ENCODE data around the gene CRTC2.

Gene CRTC2

DNA sequence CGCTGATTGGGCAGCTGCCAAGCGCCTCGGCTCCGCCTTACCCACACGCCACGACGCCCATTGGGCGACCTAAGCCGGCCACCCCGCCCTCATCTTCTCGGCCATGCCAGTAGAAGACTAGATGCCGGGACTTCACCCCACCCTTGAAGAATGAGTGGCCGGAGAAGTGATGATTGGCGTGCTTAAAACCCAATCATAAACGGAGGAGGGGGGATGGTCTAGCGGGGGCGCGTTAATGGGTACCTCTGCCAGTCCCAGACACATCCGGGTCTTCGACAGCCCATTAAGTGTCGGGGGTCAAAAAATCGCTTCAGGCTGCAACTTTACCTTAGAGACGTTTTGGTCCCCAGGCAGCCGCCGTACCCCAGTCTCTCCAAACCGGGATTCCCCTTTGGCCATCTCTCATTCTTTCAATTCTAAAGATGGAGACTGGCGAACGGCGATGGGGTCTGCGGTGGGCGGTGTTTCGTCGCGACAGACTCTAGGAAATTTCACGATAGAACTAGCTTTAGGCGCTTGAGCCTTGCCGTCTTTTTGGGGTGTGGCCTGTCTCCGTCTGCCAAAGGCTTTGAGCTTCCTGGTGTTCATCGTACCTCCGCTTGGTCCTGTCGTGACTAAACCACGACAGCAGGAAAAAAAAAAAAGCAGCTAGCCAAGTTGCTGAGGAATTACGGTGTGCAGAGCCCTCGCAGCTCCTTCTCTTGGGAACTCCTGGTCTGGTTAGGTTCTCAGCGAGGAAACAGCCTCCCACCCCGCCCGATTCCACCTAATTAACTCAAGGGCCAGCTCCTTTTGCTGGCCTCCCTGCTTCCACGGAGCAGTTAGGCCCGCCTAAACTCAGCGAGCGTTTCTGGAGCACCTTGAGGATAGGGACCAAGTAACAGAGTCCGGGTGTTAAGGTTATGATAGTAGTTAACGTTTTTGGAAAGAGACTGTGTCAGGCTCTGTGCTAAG lies 35.2 kb downstream of the CRTC2 start, which contains the start of gene GATAD2B:
GATAD2B (minus strand) TSS at position 1 of the 954 bp plus-strand sequence. CDS start 94,625 bp downstream, outside the sequence.
- in situ Hi-C loops (cut with MboI; ENCODE audit: low pct_unique_long_range_greater_than_20kb, low sequenced_read_pairs, unreplicated experiment), result no loop called here
- no peak for TF ChIP-seq CTCF (IDR thresholded peaks at IDR 0.05; ENCODE audit: extremely low read depth, insufficient read depth, missing control alignments)
- peak; percentile 98 for DNase-seq (ENCODE audit: low spot score)

- DNase-seq (ENCODE audit: low spot score), result no peak
- in situ Hi-C loops (cut with MboI; ENCODE audit: low pct_unique_long_range_greater_than_20kb, low sequenced_read_pairs, unreplicated experiment), result no loop called here
These were observed 36.1 kb downstream of the CRTC2 start for GRCh38 chr1:153922076-153922971.

GRCh38 chr1:153921803-153922075 lies 36.7 kb downstream of the CRTC2 start:
- in situ Hi-C loops (cut with MboI; ENCODE audit: low pct_unique_long_range_greater_than_20kb, low sequenced_read_pairs, unreplicated experiment), result no loop called here
- no peak for TF ChIP-seq CTCF (IDR thresholded peaks at IDR 0.05; ENCODE audit: extremely low read depth, insufficient read depth, missing control alignments)
- no peak for DNase-seq (ENCODE audit: low spot score)

More at GRCh38 chr1:153922076-153922971, 36.1 kb downstream of the CRTC2 start:
- peak; percentile 44 for TF ChIP-seq CTCF (IDR thresholded peaks at IDR 0.05; ENCODE audit: extremely low read depth, insufficient read depth, missing control alignments)

DNA sequence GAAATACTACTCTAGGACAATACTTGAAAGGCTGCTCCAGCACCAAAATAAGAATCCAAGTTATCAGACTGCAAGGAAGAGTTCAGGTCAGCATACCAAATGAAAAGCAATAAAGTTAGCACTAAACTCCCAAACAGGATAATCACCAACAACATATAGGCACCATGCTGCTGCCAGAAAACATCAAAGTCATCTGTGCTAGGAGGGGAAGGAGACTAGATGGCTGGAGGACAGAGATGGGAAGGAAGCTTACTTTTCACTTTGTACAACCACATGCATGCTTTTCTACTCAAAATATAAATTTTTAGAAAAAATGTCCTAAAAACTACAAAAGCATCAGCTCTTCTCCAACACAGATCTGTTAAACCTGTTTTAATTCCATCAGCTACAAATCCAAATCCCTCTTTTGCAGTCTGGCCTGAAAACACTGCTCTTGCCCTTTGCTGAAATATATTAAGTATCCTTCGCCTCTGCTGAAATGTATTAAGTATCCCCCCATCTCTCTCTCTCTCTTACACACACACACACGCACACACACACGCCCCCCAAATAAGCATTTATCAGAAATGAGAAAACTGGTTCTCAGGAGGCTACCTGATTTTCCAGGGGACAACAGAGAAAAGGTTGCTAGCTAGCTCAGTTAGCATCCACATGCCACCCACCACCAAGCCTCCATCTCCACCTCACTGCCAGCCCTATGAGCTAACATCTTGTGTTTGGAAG lies 37.2 kb downstream of the CRTC2 start:
- no peak for DNase-seq (ENCODE audit: low spot score)
- in situ Hi-C loops (cut with MboI; ENCODE audit: low pct_unique_long_range_greater_than_20kb, low sequenced_read_pairs, unreplicated experiment), result no loop called here
- TF ChIP-seq CTCF (IDR thresholded peaks at IDR 0.05; ENCODE audit: extremely low read depth, insufficient read depth, missing control alignments), result no peak

DNA sequence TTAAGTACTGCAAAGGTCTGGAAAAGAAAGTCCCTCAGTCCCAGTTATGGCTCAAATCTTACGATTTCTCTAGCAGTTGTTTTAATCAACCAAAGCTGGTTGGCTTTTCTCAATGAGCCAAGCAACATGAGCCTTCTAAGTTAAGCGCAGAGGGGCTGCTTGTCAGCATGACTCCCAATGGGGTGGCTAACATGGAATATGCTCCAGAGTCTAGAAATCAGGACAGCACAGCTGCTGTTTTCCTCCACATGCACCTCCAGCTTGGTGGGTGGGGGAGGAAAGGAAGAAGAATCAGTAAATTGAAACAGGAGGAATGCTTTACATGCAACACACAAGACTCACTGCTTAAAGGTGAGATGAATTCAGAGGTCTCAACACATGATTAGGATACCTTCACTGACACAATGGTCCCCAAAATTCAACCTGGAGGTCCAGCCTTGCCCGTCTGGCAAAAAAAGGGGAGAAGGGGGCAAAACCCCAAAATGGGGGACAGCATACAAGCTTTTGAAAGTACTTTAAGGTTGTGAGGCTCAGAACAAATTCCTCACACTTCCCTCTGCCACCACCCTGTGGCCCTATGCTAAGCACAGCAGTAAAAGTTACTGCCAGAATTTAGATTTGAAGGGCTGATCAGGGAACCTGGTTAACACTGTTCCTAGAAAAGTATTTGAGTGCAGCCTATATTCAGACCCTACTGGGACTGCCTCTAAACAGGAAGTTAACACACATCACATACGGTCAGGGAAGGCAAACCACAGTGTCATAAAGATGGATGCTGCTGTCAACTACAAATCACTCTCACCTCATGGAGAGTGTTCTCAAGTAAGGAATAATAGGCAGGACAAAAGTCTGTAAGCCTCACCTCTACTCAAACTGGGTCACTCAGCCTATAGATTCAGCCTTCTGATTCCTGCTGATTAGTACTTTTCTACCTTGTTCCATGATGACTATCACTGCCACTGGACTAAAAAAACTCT lies 38.2 kb downstream of the CRTC2 start:
- in situ Hi-C loops (cut with MboI; ENCODE audit: low pct_unique_long_range_greater_than_20kb, low sequenced_read_pairs, unreplicated experiment), result loop anchor here (10.0 kb wide), 1 partner anchor 105 kb away; no protein-coding TSS in a partner anchor
- TF ChIP-seq CTCF (IDR thresholded peaks at IDR 0.05; ENCODE audit: extremely low read depth, insufficient read depth, missing control alignments), result peak; percentile 54
- no peak for DNase-seq (ENCODE audit: low spot score)

Measured in GM13977 (cell line).